Endothelial cell of umbilical vein (primary cell): ENCODE results near the gene PIK3CG. TPM values are rescaled to one million over a fixed set of nuclear protein-coding genes. Genes with fewer than 3 reads are reported as not detected.

Source experiments
- BruUV-seq: library from RNA; stranded (reverse); fragments of 400-500 nt; replicated peaks from 2 replicates; lab custom pipeline; 2021; lab: Mats Ljungman, UMichigan
- CTCF ChIA-PET: fragments of 300-600, 350-600 bp; sonication (Branson Sonifier 250); formaldehyde crosslinking; loops from one replicate; lab custom pipeline; 2021; ENCODE audit warnings: antibody characterized with exemption, inconsistent platforms; lab: Charles Lee
- POLR2A ChIA-PET: fragments of 300-600, 350-600 bp; sonication (Branson Sonifier 250); formaldehyde crosslinking; loops from one replicate; lab custom pipeline; 2021; ENCODE audit warnings: antibody characterized with exemption, inconsistent platforms; lab: Charles Lee
- DNase-seq: peaks from one replicate; pipeline ENCODE4 v3.0.0-alpha.2; 2011; ENCODE audit warnings: low read depth, low spot score
- FAIRE-seq: peaks from 2 replicates; lab custom pipeline; 2011; peaks lifted over from hg19 to GRCh38; lab: Jason Lieb, UNC
- H2AFZ ChIP-seq: 2 replicates; pipeline ENCODE4 v1.6.0; 2012; ENCODE audit warnings: low read depth, low read length, control low read depth, inconsistent platforms
- H3K27ac ChIP-seq: 2 replicates; pipeline ENCODE4 v1.5.1; 2011; ENCODE audit warnings: low read depth, mild to moderate bottlenecking, control low read depth, low read length, moderate library complexity; ENCODE audit not compliant: insufficient read depth
- H3K27me3 ChIP-seq, 2 experiments: 2 replicates each; pipeline versions ENCODE4 v1.6.0 to v1.6.1; 2011; ENCODE audit warnings: low read length in 2 of 2, mixed read lengths in 1 of 2; ENCODE audit not compliant: control insufficient read depth in 2 of 2, insufficient read depth in 2 of 2
- H3K36me3 ChIP-seq, 2 experiments: 2 replicates in 1 of 2; 3 replicates in 1 of 2; pipeline ENCODE4 v1.5.1; 2011; ENCODE audit warnings: low read length in 2 of 2, mild to moderate bottlenecking in 1 of 2, moderate library complexity in 1 of 2; ENCODE audit not compliant: control insufficient read depth in 2 of 2, insufficient read depth in 2 of 2; ENCODE audit errors: extremely low read depth in 1 of 2
- H3K4me1 ChIP-seq: 3 replicates; pipeline ENCODE4 v1.5.1; 2011; ENCODE audit warnings: mild to moderate bottlenecking, low read length; ENCODE audit not compliant: control insufficient read depth, insufficient read depth; ENCODE audit errors: extremely low read depth
- H3K4me2 ChIP-seq: 2 replicates; pipeline ENCODE4 v1.6.1; 2011; ENCODE audit warnings: low read length, control low read depth, mixed read lengths; ENCODE audit not compliant: insufficient read depth
- H3K4me3 ChIP-seq, 3 experiments: fragments of 200-600 bp in 1 of 3; sonication (generic), shearing (Covaris generic) in 1 of 3; replicated peaks in 1 of 3; 2 replicates each; pipeline ENCODE4 v1.5.1; 2011 to 2016; ENCODE audit warnings: control low read depth in 3 of 3, low read length in 3 of 3, mild to moderate bottlenecking in 2 of 3, inconsistent platforms in 1 of 3, low read depth in 1 of 3, moderate library complexity in 1 of 3; ENCODE audit not compliant: insufficient read depth in 1 of 3
- H3K79me2 ChIP-seq: 2 replicates; pipeline ENCODE4 v1.6.0; 2012; ENCODE audit warnings: low read length, inconsistent platforms; ENCODE audit not compliant: control insufficient read depth, insufficient read depth
- H3K9ac ChIP-seq: replicated peaks from 2 replicates; pipeline ENCODE3; 2011; ENCODE audit warnings: low read length, control low read depth; ENCODE audit not compliant: insufficient read depth; ENCODE audit errors: extremely low read depth
- H3K9me1 ChIP-seq: replicated peaks from 3 replicates; pipeline ENCODE4 v1.6.0; 2011; ENCODE audit warnings: mild to moderate bottlenecking, low read length; ENCODE audit not compliant: control insufficient read depth, insufficient read depth; ENCODE audit errors: extremely low read depth
- H3K9me3 ChIP-seq: replicated peaks from 2 replicates; pipeline ENCODE4 v1.5.1; 2012; ENCODE audit warnings: low read length, inconsistent platforms; ENCODE audit not compliant: control insufficient read depth, insufficient read depth
- H4K20me1 ChIP-seq: replicated peaks from 2 replicates; pipeline ENCODE3; 2011; ENCODE audit warnings: mild to moderate bottlenecking, low read length; ENCODE audit not compliant: control insufficient read depth, insufficient read depth; ENCODE audit errors: extremely low read depth
- EZH2 ChIP-seq: IDR thresholded peaks from 2 replicates; pipeline ENCODE4 v1.6.1; 2012; ENCODE audit warnings: borderline replicate concordance, low read depth, mild to moderate bottlenecking, moderate library complexity, low read length, inconsistent platforms; ENCODE audit not compliant: severe bottlenecking
- GATA2 ChIP-seq: IDR thresholded peaks from 2 replicates; pipeline ENCODE4 v1.7.0; 2011; ENCODE audit warnings: low read depth, mild to moderate bottlenecking, moderate library complexity, mixed read lengths, low read length; ENCODE audit not compliant: insufficient read length, insufficient read depth
- JUN ChIP-seq: IDR thresholded peaks from 2 replicates; pipeline ENCODE4 v1.6.1; 2011; ENCODE audit warnings: borderline replicate concordance, low read depth; ENCODE audit not compliant: insufficient read length, insufficient read depth
- MYC ChIP-seq: IDR thresholded peaks from one replicate; pipeline ENCODE4 v1.6.1; 2011; ENCODE audit warnings: mild to moderate bottlenecking, low read depth, low read length
- POLR2A ChIP-seq: IDR thresholded peaks from 2 replicates; pipeline ENCODE4 v1.6.1; 2012; ENCODE audit warnings: low read depth, mild to moderate bottlenecking, control low read depth, low read length
- dilution Hi-C: fragments of 300-500 bp; cut with MboI; formaldehyde crosslinking; loops from one replicate; pipeline ENCODE4 v1.15.0; 2019; ENCODE audit warnings: low sequenced_read_pairs; ENCODE audit not compliant: extremely low pct_ligation_motif_present
- intact Hi-C: fragments of 100-400 bp; cut with micrococcal nuclease; formaldehyde crosslinking; loops from one replicate; pipeline ENCODE4 v1.10.0; 2022
- polyA plus RNA-seq, 4 experiments: library from polyadenylated mRNA; depleted of rRNA in 3 of 4; stranded (reverse) in 3 of 4; unstranded in 1 of 4; fragments of >200 nt; gene quantifications; 2 replicates each; pipeline versions ENCODE4 v1.2.1 to v1.2.3, GENCODE V29; 2011 to 2012; ENCODE audit warnings: missing spikeins in 1 of 4
- total RNA-seq: library from RNA; stranded (reverse); gene quantifications from 2 replicates; pipeline ENCODE4 v1.2.3, GENCODE V29; 2021
- TF ChIP-seq, protein P1 (sequence below): IDR thresholded peaks from 2 replicates; pipeline ENCODE4 v1.6.1; 2011; ENCODE audit not compliant: insufficient read depth, insufficient read length
- TF ChIP-seq, protein P2 (sequence below), 2 donors: IDR thresholded peaks; 1 replicate in 1 of 2; 2 replicates in 1 of 2; pipeline ENCODE4 v1.5.1; 2011; ENCODE audit warnings: low read length in 2 of 2, mild to moderate bottlenecking in 2 of 2, moderate library complexity in 2 of 2, control low read depth in 1 of 2, inconsistent platforms in 1 of 2, low read depth in 1 of 2; ENCODE audit not compliant: insufficient read depth in 1 of 2; ENCODE audit errors: extremely low read depth in 1 of 2

PIK3CG gene
- total and polyA plus RNA-seq, 2 donors (not counting 3 experiments of a cell fraction or from before 2014, with no cell fraction given), result 1.2 to 6.2 TPM

DNA sequence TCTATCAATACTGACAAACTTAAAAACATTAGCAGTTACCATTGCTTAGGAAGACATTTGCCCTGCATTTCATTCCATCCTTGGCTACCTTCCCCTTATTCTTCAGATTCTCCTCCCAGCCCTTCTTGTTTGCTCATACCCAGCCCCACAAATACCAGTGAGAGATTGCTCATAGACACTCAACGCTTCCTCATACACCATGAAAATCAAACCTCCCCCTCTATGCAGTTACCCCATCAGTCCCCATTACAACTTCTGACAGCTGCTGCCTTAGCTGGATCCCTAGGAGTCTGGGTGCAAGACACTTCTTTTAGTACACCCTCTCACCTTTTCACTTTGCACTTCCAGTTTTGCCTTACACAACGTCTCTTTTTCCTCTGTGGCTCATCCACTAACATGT, 28.3 kb upstream of the PIK3CG start:
- Histone ChIP-seq H3K9me1 (no peaks in the 10 kb centered on the region), H3K4me2 (no peak overlapping the region), H3K9ac (no peak overlapping the region), H3K79me2 (no peaks in the 10 kb centered on the region), H2AFZ (no peak overlapping the region), H3K36me3 (no peaks in the 10 kb centered on the region), H3K9me3 (no peaks in the 10 kb centered on the region), H3K4me1 (no peaks in the 10 kb centered on the region), H3K27me3 (no peaks in the 10 kb centered on the region), H4K20me1 (no peaks in the 10 kb centered on the region), H3K4me3 (no peak overlapping the region), H3K27ac (no peak overlapping the region)
- no peak for TF ChIP-seq EZH2
- no peak for TF ChIP-seq JUN
- TF ChIP-seq, protein P1, sequence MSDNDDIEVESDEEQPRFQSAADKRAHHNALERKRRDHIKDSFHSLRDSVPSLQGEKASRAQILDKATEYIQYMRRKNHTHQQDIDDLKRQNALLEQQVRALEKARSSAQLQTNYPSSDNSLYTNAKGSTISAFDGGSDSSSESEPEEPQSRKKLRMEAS, result no peak
- TF ChIP-seq MYC, result no peak
- no peak for TF ChIP-seq POLR2A
- TF ChIP-seq GATA2, result no peak
- TF ChIP-seq, protein P2, sequence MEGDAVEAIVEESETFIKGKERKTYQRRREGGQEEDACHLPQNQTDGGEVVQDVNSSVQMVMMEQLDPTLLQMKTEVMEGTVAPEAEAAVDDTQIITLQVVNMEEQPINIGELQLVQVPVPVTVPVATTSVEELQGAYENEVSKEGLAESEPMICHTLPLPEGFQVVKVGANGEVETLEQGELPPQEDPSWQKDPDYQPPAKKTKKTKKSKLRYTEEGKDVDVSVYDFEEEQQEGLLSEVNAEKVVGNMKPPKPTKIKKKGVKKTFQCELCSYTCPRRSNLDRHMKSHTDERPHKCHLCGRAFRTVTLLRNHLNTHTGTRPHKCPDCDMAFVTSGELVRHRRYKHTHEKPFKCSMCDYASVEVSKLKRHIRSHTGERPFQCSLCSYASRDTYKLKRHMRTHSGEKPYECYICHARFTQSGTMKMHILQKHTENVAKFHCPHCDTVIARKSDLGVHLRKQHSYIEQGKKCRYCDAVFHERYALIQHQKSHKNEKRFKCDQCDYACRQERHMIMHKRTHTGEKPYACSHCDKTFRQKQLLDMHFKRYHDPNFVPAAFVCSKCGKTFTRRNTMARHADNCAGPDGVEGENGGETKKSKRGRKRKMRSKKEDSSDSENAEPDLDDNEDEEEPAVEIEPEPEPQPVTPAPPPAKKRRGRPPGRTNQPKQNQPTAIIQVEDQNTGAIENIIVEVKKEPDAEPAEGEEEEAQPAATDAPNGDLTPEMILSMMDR (IDR thresholded peaks at IDR 0.05; ENCODE audit: extremely low read depth in 1 of 2, insufficient read depth in 1 of 2, low read depth in 1 of 2, low read length in 2 of 2), result no peak
- FAIRE-seq (no peak), DNase-seq (no peak)
- dilution Hi-C loops, result no loop called here
- intact Hi-C loops, result no loop called here
- CTCF ChIA-PET, result no interaction called here
- BruUV-seq, result no TSS peak
- POLR2A ChIA-PET, result no interaction called here
